GM23338 (cell line): ENCODE data around the gene MICAL3. TPM values are rescaled to one million over a fixed set of nuclear protein-coding genes. Genes with fewer than 3 reads are reported as not detected.

ENCODE experiments used
- ATAC-seq: fragments of 200-7000 bp; cut with Tn5 transposase; 3 replicates; pipeline ENCODE4 v1.9.1; 2020
- DNase-seq: peaks from one replicate; pipeline ENCODE4 v3.0.0-alpha.2; 2015; ENCODE audit warnings: low spot score
- H2AFZ ChIP-seq: fragments of 200-600 bp; sonication (generic); 2 replicates; pipeline ENCODE4 v1.8.0; 2016; ENCODE audit warnings: antibody characterized with exemption, mild to moderate bottlenecking, moderate library complexity
- H3F3A ChIP-seq: fragments of 200-600 bp; sonication (generic); replicated peaks from 2 replicates; pipeline ENCODE4 v1.8.0; 2017; ENCODE audit warnings: antibody characterized with exemption, mixed run types, low read depth
- H3K27ac ChIP-seq: fragments of 200-600 bp; sonication (generic); 2 replicates; pipeline ENCODE4 v1.6.1; 2016; ENCODE audit warnings: low read depth
- H3K27me3 ChIP-seq: fragments of 200-600 bp; sonication (generic); 2 replicates; pipeline ENCODE4 v1.8.0; 2016; ENCODE audit warnings: mild to moderate bottlenecking, mixed run types, moderate library complexity; ENCODE audit not compliant: insufficient read depth
- H3K36me3 ChIP-seq: fragments of 200-600 bp; sonication (generic); 2 replicates; pipeline ENCODE4 v1.8.0; 2016; ENCODE audit warnings: mild to moderate bottlenecking; ENCODE audit not compliant: insufficient read depth
- H3K4me1 ChIP-seq: fragments of 200-600 bp; sonication (generic); 2 replicates; pipeline ENCODE4 v1.8.0; 2016; ENCODE audit warnings: mild to moderate bottlenecking, moderate library complexity; ENCODE audit not compliant: insufficient read depth
- H3K4me2 ChIP-seq: fragments of 200-600 bp; sonication (generic); 2 replicates; pipeline ENCODE4 v1.7.1; 2017; ENCODE audit warnings: mixed run types
- H3K4me3 ChIP-seq: fragments of 200-600 bp; sonication (generic); 2 replicates; pipeline ENCODE4 v1.6.1; 2016; ENCODE audit warnings: mixed run types
- H3K79me2 ChIP-seq: fragments of 200-600 bp; sonication (generic); replicated peaks from 2 replicates; pipeline ENCODE4 v1.8.0; 2017; ENCODE audit warnings: mild to moderate bottlenecking; ENCODE audit not compliant: insufficient read depth
- H3K9me2 ChIP-seq: fragments of 200-600 bp; sonication (generic); 2 replicates; pipeline ENCODE4 v1.8.0; 2017; ENCODE audit not compliant: insufficient read depth
- H4K20me1 ChIP-seq: fragments of 200-600 bp; sonication (generic); replicated peaks from 2 replicates; pipeline ENCODE4 v1.8.0; 2017; ENCODE audit warnings: mild to moderate bottlenecking; ENCODE audit not compliant: insufficient read depth
- H3K27ac Mint-ChIP-seq: 2 replicates; pipeline ENCODE4 v1.8.0; 2020; ENCODE audit warnings: inconsistent platforms, mild to moderate bottlenecking, moderate library complexity, mixed read lengths
- H3K27me3 Mint-ChIP-seq: 3 replicates; pipeline ENCODE4 v1.8.0; 2022; ENCODE audit warnings: low read depth, mild to moderate bottlenecking, moderate library complexity, mixed read lengths, inconsistent platforms; ENCODE audit not compliant: insufficient read depth, poor library complexity
- H3K36me3 Mint-ChIP-seq: 3 replicates; pipeline ENCODE4 v1.8.0; 2021; ENCODE audit warnings: low read depth, mild to moderate bottlenecking, inconsistent platforms, moderate library complexity, mixed read lengths
- H3K4me1 Mint-ChIP-seq: 3 replicates; pipeline ENCODE4 v1.8.0; 2020; ENCODE audit warnings: mild to moderate bottlenecking, inconsistent platforms, mixed read lengths
- H3K4me3 Mint-ChIP-seq: 3 replicates; pipeline ENCODE4 v1.8.0; 2021; ENCODE audit warnings: moderate library complexity, mild to moderate bottlenecking, inconsistent platforms, mixed read lengths
- H3K9me3 Mint-ChIP-seq: 3 replicates; pipeline ENCODE4 v1.8.0; 2020; ENCODE audit warnings: moderate library complexity, mild to moderate bottlenecking, inconsistent platforms, mixed read lengths
- EZH2phosphoT487 ChIP-seq: fragments of 200-600 bp; sonication (generic); IDR thresholded peaks from one replicate; pipeline ENCODE4 v1.8.1; 2018; ENCODE audit warnings: antibody characterized with exemption; ENCODE audit not compliant: unreplicated experiment
- JUNB ChIP-seq: IDR thresholded peaks from one replicate; pipeline ENCODE4 v1.6.1; 2016; ENCODE audit warnings: antibody characterized with exemption; ENCODE audit not compliant: unreplicated experiment
- NANOG ChIP-seq: IDR thresholded peaks from 2 replicates; pipeline ENCODE4 v1.6.1; 2016; ENCODE audit warnings: antibody characterized with exemption, borderline replicate concordance
- POLR2AphosphoS5 ChIP-seq: IDR thresholded peaks from 2 replicates; pipeline ENCODE4 v1.6.1; 2016; ENCODE audit warnings: antibody characterized with exemption, low read depth
- ZNF114 ChIP-seq: fragments of 250-450 bp; sonication (Bioruptor Pico); IDR thresholded peaks from 2 replicates; pipeline ENCODE4 v1.5.0; 2020; ENCODE audit warnings: mild to moderate bottlenecking, moderate library complexity
- ZNF331 ChIP-seq: fragments of 250-450 bp; sonication (Bioruptor Pico); IDR thresholded peaks from 2 replicates; pipeline ENCODE4 v1.5.0; 2020; ENCODE audit warnings: low read depth, mild to moderate bottlenecking, moderate library complexity
- microRNA counts: library from miRNA; unstranded; fragments of <30 nt; microRNA quantifications from one replicate; lab custom pipeline; 2017
- microRNA-seq: library from miRNA; unstranded; fragments of <30 nt; microRNA quantifications from one replicate; pipeline ENCODE4, GENCODE V29; 2017
- polyA plus RNA-seq: library from polyadenylated mRNA; unstranded; fragments of >200 nt; fragmentation: Nextera tagmentation; extraction: Ambion mirVana; gene quantifications from 2 replicates; pipeline ENCODE4 v1.2.1, GENCODE V29; 2016
- small RNA-seq: library from RNA; depleted of rRNA; stranded (forward); fragments of <200 nt; gene quantifications from one replicate; pipeline ENCODE3, GENCODE V24; 2014; ENCODE audit warnings: low replicate concordance
- total RNA-seq: library from RNA; depleted of rRNA; stranded (reverse); fragments of >200 nt; shearing (Covaris generic); gene quantifications from 2 replicates; pipeline ENCODE4 v1.2.3, GENCODE V29; 2014; rRNA removed
- TF ChIP-seq, protein P1 (sequence below), 2 experiments: fragments of 200-600 bp in 1 of 2; sonication (generic) in 1 of 2; conservative IDR thresholded peaks; 2 replicates each; pipeline versions ENCODE4 v1.5.1 to v1.6.1; 2016 to 2017; ENCODE audit warnings: antibody characterized with exemption in 2 of 2, low read depth in 2 of 2, mild to moderate bottlenecking in 2 of 2, moderate library complexity in 1 of 2
- TF ChIP-seq, protein P2 (sequence below): IDR thresholded peaks from one replicate; pipeline ENCODE4 v1.6.1; 2018; ENCODE audit warnings: antibody characterized with exemption; ENCODE audit not compliant: unreplicated experiment
- TF ChIP-seq, protein P3 (sequence below): IDR thresholded peaks from 2 replicates; pipeline ENCODE4 v1.6.1; 2016; ENCODE audit warnings: antibody characterized with exemption

MICAL3 gene
- total and polyA plus RNA-seq, 2 experiments from 2014 or later: 10.1 to 33.9 TPM

DNA sequence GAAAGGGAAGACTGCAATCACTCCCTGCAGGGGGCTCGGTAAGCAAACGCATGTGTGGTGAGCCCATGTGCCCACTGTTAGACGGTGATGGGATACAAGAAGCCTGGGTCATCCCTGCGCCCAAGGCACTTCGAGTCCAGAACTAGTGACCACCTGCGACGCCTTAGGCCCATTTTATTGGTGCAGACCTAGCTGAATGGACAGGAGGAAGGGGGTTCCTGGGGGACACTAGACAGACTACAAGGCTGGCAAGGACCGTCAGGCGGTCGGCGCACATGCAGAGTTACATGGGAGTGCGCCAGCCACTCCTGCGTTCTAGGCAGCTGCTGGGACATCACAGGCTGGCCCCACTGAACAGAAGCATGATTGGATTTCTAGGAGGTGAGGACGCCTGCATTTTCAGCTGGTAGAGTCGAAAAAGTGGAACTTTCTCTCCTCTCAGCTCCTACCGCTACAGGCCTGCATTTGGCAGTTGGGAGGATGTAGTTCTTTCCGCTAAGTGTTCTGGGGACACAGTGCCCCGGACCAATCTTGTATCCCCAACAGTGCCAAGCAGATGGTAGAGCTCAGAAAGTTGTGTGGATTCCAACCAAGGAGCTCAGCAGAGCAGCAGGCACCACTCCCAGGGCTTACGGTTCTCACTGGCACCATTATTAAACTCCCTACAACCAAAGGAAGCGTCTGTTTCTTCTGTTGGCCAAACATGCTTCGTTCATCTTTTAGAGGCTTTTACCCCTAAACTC, 285.8 kb downstream of the MICAL3 start:
- peaks cover 9% of the 10 kb centered on the region for H3K27me3 Mint-ChIP-seq
- H3K36me3 Mint-ChIP-seq: peaks cover 16% of the 10 kb centered on the region; the same call in 2 of the 3 replicates
- no peak for TF ChIP-seq ZNF331
- TF ChIP-seq, protein P1, sequence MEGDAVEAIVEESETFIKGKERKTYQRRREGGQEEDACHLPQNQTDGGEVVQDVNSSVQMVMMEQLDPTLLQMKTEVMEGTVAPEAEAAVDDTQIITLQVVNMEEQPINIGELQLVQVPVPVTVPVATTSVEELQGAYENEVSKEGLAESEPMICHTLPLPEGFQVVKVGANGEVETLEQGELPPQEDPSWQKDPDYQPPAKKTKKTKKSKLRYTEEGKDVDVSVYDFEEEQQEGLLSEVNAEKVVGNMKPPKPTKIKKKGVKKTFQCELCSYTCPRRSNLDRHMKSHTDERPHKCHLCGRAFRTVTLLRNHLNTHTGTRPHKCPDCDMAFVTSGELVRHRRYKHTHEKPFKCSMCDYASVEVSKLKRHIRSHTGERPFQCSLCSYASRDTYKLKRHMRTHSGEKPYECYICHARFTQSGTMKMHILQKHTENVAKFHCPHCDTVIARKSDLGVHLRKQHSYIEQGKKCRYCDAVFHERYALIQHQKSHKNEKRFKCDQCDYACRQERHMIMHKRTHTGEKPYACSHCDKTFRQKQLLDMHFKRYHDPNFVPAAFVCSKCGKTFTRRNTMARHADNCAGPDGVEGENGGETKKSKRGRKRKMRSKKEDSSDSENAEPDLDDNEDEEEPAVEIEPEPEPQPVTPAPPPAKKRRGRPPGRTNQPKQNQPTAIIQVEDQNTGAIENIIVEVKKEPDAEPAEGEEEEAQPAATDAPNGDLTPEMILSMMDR (conservative IDR thresholded peaks at IDR 0.05; ENCODE audit: low read depth in 2 of 2): no peak
- no peak for TF ChIP-seq POLR2AphosphoS5
- TF ChIP-seq ZNF114 (CRISPR knock-in tag): no peak
- TF ChIP-seq EZH2phosphoT487: no peak
- TF ChIP-seq, protein P2, sequence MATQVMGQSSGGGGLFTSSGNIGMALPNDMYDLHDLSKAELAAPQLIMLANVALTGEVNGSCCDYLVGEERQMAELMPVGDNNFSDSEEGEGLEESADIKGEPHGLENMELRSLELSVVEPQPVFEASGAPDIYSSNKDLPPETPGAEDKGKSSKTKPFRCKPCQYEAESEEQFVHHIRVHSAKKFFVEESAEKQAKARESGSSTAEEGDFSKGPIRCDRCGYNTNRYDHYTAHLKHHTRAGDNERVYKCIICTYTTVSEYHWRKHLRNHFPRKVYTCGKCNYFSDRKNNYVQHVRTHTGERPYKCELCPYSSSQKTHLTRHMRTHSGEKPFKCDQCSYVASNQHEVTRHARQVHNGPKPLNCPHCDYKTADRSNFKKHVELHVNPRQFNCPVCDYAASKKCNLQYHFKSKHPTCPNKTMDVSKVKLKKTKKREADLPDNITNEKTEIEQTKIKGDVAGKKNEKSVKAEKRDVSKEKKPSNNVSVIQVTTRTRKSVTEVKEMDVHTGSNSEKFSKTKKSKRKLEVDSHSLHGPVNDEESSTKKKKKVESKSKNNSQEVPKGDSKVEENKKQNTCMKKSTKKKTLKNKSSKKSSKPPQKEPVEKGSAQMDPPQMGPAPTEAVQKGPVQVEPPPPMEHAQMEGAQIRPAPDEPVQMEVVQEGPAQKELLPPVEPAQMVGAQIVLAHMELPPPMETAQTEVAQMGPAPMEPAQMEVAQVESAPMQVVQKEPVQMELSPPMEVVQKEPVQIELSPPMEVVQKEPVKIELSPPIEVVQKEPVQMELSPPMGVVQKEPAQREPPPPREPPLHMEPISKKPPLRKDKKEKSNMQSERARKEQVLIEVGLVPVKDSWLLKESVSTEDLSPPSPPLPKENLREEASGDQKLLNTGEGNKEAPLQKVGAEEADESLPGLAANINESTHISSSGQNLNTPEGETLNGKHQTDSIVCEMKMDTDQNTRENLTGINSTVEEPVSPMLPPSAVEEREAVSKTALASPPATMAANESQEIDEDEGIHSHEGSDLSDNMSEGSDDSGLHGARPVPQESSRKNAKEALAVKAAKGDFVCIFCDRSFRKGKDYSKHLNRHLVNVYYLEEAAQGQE: no peak
- no peak for TF ChIP-seq NANOG
- no peak for TF ChIP-seq JUNB
- TF ChIP-seq, protein P3, sequence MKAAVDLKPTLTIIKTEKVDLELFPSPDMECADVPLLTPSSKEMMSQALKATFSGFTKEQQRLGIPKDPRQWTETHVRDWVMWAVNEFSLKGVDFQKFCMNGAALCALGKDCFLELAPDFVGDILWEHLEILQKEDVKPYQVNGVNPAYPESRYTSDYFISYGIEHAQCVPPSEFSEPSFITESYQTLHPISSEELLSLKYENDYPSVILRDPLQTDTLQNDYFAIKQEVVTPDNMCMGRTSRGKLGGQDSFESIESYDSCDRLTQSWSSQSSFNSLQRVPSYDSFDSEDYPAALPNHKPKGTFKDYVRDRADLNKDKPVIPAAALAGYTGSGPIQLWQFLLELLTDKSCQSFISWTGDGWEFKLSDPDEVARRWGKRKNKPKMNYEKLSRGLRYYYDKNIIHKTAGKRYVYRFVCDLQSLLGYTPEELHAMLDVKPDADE: no peak
- Histone ChIP-seq H3K4me2 (no peak overlapping the region), H2AFZ (no peak overlapping the region), H3K4me3 (no peak overlapping the region), H3K79me2 (no peaks in the 10 kb centered on the region), H3K9me2 (no peaks in the 10 kb centered on the region), H3K36me3 (peaks cover 10% of the 10 kb centered on the region; the same call in 1 of the 2 replicates), H3K4me1 (no peaks in the 10 kb centered on the region; the same call in 1 of the 2 replicates), H3F3A (0 out of 2 replicates have a peak, but pooled peaks cover 7% of the 10 kb centered on the region), H4K20me1 (no peaks in the 10 kb centered on the region; the same call in 1 of the 2 replicates), H3K27ac (no peak overlapping the region), H3K27me3 (no peaks in the 10 kb centered on the region)
- DNase-seq: no peak
- H3K27ac Mint-ChIP-seq: no peak overlapping the region
- no peaks in the 10 kb centered on the region for H3K9me3 Mint-ChIP-seq
- ATAC-seq: no peak
- H3K4me3 Mint-ChIP-seq: no peak overlapping the region
- H3K4me1 Mint-ChIP-seq: peaks cover 11% of the 10 kb centered on the region

MicroRNAs encoded within 50 kb of the gene (microRNA counts, 767-probe panel; counts per million panel counts)
- microRNA hsa-miR-648 (lab: Ali Mortazavi, UCI): not detected

Small RNA genes lying within 50 kb of the gene (microRNA-seq; reads per million reads assigned to microRNA genes)
- gene MIR3198-1 (not detected), gene MIR648 (not detected)

Small RNA genes lying within 50 kb of the gene (small RNA-seq; reads per million reads assigned to genes)
- gene MIR3198-1 (not detected), gene MIR648 (not detected)

Other genes starting within 250 kb of the MICAL3 start
- 43.0 and 48.9 TPM in 2 replicates for gene PEX26, start 53.4 kb upstream of the MICAL3 start, total RNA-seq
- gene PEX26, start 53.4 kb upstream of the MICAL3 start, polyA plus RNA-seq: 3.6 and 4.0 TPM in 2 replicates
- gene TUBA8, start 86.2 kb upstream of the MICAL3 start, total RNA-seq: 0.31 TPM in 1 of 2 replicates, not detected in the other
- gene TUBA8, start 86.2 kb upstream of the MICAL3 start, polyA plus RNA-seq: 0.48 and 0.64 TPM in 2 replicates
- 4.4 and 6.5 TPM in 2 replicates for gene USP18, start 125.6 kb upstream of the MICAL3 start, total RNA-seq
- gene USP18, start 125.6 kb upstream of the MICAL3 start, polyA plus RNA-seq: 3.8 and 4.2 TPM in 2 replicates